ENCODE results near the gene PGA5.
"Not testable (repeated sequence)": the region's sequence is repeated elsewhere in the genome, so short reads cannot be mapped to it uniquely, and the experiment has no call there.

The PGA5 gene

GRCh38 chr11:61241526-61241925 lies 551 bp downstream of the PGA5 start:
- not testable (repeated sequence) for ATAC-seq (replicated peaks); H3K4me1 Mint-ChIP-seq (ENCODE audit: low read depth in 2 of 2); DNase-seq; H3K27me3 Mint-ChIP-seq; H3K36me3 Mint-ChIP-seq (ENCODE audit: insufficient read depth); H3K4me3 Mint-ChIP-seq; H3K9me3 Mint-ChIP-seq; H3K27ac Mint-ChIP-seq

- not testable (repeated sequence) for H3K27ac Mint-ChIP-seq; ATAC-seq (replicated peaks); DNase-seq; H3K4me3 Mint-ChIP-seq; H3K9me3 Mint-ChIP-seq; H3K36me3 Mint-ChIP-seq (ENCODE audit: insufficient read depth); H3K4me1 Mint-ChIP-seq (ENCODE audit: low read depth in 2 of 2)
- peaks cover 14 to 27% of the 10 kb centered on the region in 2 donors for H3K27me3 Mint-ChIP-seq
Measured at GRCh38 chr11:61245284-61245964, 4.4 kb downstream of the PGA5 start.

GRCh38 chr11:61248071-61248470 lies 7.1 kb downstream of the PGA5 start:
- not testable (repeated sequence) for H3K36me3 Mint-ChIP-seq (ENCODE audit: insufficient read depth); H3K4me1 Mint-ChIP-seq (ENCODE audit: low read depth in 2 of 2); H3K27ac Mint-ChIP-seq; H3K9me3 Mint-ChIP-seq; ATAC-seq (replicated peaks); H3K4me3 Mint-ChIP-seq; DNase-seq
- H3K27me3 Mint-ChIP-seq, result peaks cover 19 to 35% of the 10 kb centered on the region in 2 donors

- peak overlapping the region in 1 of 2 donors; percentile 39 for H3K27ac Mint-ChIP-seq
- H3K4me3 Mint-ChIP-seq; H3K36me3 Mint-ChIP-seq (ENCODE audit: insufficient read depth); H3K4me1 Mint-ChIP-seq (ENCODE audit: low read depth in 2 of 2); ATAC-seq (replicated peaks); DNase-seq; H3K9me3 Mint-ChIP-seq: not testable (repeated sequence)
- peaks cover 21 to 35% of the 10 kb centered on the region in 2 donors for H3K27me3 Mint-ChIP-seq
Measured at GRCh38 chr11:61249201-61249600, 8.2 kb downstream of the PGA5 start.

- not testable (repeated sequence) for H3K4me1 Mint-ChIP-seq (ENCODE audit: low read depth in 2 of 2); H3K27ac Mint-ChIP-seq; DNase-seq; H3K4me3 Mint-ChIP-seq; ATAC-seq (replicated peaks); H3K36me3 Mint-ChIP-seq (ENCODE audit: insufficient read depth); H3K9me3 Mint-ChIP-seq
- H3K27me3 Mint-ChIP-seq, result peaks cover 23 to 35% of the 10 kb centered on the region in 2 donors
Measured at GRCh38 chr11:61250796-61251765, 10.1 kb downstream of the PGA5 start.

- not testable (repeated sequence) for H3K4me1 Mint-ChIP-seq (ENCODE audit: low read depth in 2 of 2); ATAC-seq (replicated peaks)
Measured at GRCh38 chr11:61252332-61252731, 11.4 kb downstream of the PGA5 start.

GRCh38 chr11:61254403-61255025 lies 13.5 kb downstream of the PGA5 start:
- Mint-ChIP-seq H3K9me3 (no peaks in the 10 kb centered on the region), H3K36me3 (ENCODE audit: insufficient read depth) (no peaks in the 10 kb centered on the region), H3K27ac (no peak overlapping the region), H3K4me1 (ENCODE audit: low read depth in 2 of 2) (no peaks in the 10 kb centered on the region), H3K27me3 (peaks cover 25 to 38% of the 10 kb centered on the region in 2 donors), H3K4me3 (no peak overlapping the region)
- ATAC-seq (replicated peaks), result peak; percentile 78
- peak; percentile 46 to 51 (median 46) for DNase-seq

More at GRCh38 chr11:61252332-61252731, 11.4 kb downstream of the PGA5 start:
- not testable (repeated sequence) for DNase-seq; H3K36me3 Mint-ChIP-seq (ENCODE audit: insufficient read depth); H3K4me3 Mint-ChIP-seq; H3K27ac Mint-ChIP-seq; H3K9me3 Mint-ChIP-seq
- peaks cover 29 to 38% of the 10 kb centered on the region in 2 donors for H3K27me3 Mint-ChIP-seq

GRCh38 chr11:61256710-61257482 lies 15.9 kb downstream of the PGA5 start:
- DNase-seq (no peak), ATAC-seq (replicated peaks) (no peak)
- no peak overlapping the region for H3K4me3 Mint-ChIP-seq
- H3K9me3 Mint-ChIP-seq, result no peaks in the 10 kb centered on the region
- H3K27ac Mint-ChIP-seq, result no peak overlapping the region
- no peaks in the 10 kb centered on the region for H3K4me1 Mint-ChIP-seq (ENCODE audit: low read depth in 2 of 2)
- no peaks in the 10 kb centered on the region for H3K36me3 Mint-ChIP-seq (ENCODE audit: insufficient read depth)
- H3K27me3 Mint-ChIP-seq, result peaks cover 24 to 26% of the 10 kb centered on the region in 2 donors

- Mint-ChIP-seq H3K27ac (no peak overlapping the region), H3K27me3 (peaks cover 23% of the 10 kb centered on the region in 2 donors), H3K36me3 (ENCODE audit: insufficient read depth) (no peaks in the 10 kb centered on the region), H3K9me3 (no peaks in the 10 kb centered on the region), H3K4me3 (no peak overlapping the region), H3K4me1 (ENCODE audit: low read depth in 2 of 2) (no peaks in the 10 kb centered on the region)
- ATAC-seq (replicated peaks) (no peak), DNase-seq (no peak)
Measured at GRCh38 chr11:61258546-61258945, 17.6 kb downstream of the PGA5 start.

- Mint-ChIP-seq H3K36me3 (ENCODE audit: insufficient read depth) (no peaks in the 10 kb centered on the region), H3K27ac (no peak overlapping the region), H3K4me1 (ENCODE audit: low read depth in 2 of 2) (no peaks in the 10 kb centered on the region), H3K4me3 (no peak overlapping the region), H3K27me3 (peaks cover 20 to 23% of the 10 kb centered on the region in 2 donors), H3K9me3 (no peaks in the 10 kb centered on the region)
- ATAC-seq (replicated peaks), result no peak
- no peak for DNase-seq
Measured at GRCh38 chr11:61259363-61259762, 18.4 kb downstream of the PGA5 start.

GRCh38 chr11:61264371-61264770 lies 23.4 kb downstream of the PGA5 start:
- H3K9me3 Mint-ChIP-seq, result no peaks in the 10 kb centered on the region
- no peak for DNase-seq
- no peak for ATAC-seq (replicated peaks)
- no peak overlapping the region for H3K27ac Mint-ChIP-seq
- H3K4me3 Mint-ChIP-seq, result no peak overlapping the region
- no peaks in the 10 kb centered on the region for H3K4me1 Mint-ChIP-seq (ENCODE audit: low read depth in 2 of 2)
- H3K36me3 Mint-ChIP-seq (ENCODE audit: insufficient read depth), result no peaks in the 10 kb centered on the region
- H3K27me3 Mint-ChIP-seq, result peaks cover 0 to 5% of the 10 kb centered on the region in 2 donors

- Mint-ChIP-seq H3K4me1 (ENCODE audit: low read depth in 2 of 2) (no peaks in the 10 kb centered on the region), H3K27ac (no peak overlapping the region), H3K36me3 (ENCODE audit: insufficient read depth) (no peaks in the 10 kb centered on the region), H3K27me3 (peaks cover 0 to 5% of the 10 kb centered on the region in 2 donors), H3K4me3 (no peak overlapping the region), H3K9me3 (no peaks in the 10 kb centered on the region)
- DNase-seq, result no peak
- no peak for ATAC-seq (replicated peaks)
Measured at GRCh38 chr11:61264795-61265194, 23.8 kb downstream of the PGA5 start.

GRCh38 chr11:61265357-61265756 lies 24.4 kb downstream of the PGA5 start:
- Mint-ChIP-seq H3K27me3 (peaks cover 0 to 5% of the 10 kb centered on the region in 2 donors), H3K9me3 (no peaks in the 10 kb centered on the region), H3K4me1 (ENCODE audit: low read depth in 2 of 2) (no peaks in the 10 kb centered on the region), H3K36me3 (ENCODE audit: insufficient read depth) (no peaks in the 10 kb centered on the region), H3K4me3 (no peak overlapping the region), H3K27ac (no peak overlapping the region)
- no peak for ATAC-seq (replicated peaks)
- DNase-seq, result no peak
